CD8-positive, alpha-beta memory T cell (primary cell): ENCODE results near the gene GUK1. TPM values are rescaled to one million over a fixed set of nuclear protein-coding genes. Genes with fewer than 3 reads are reported as not detected.

Experiments used
- CTCF ChIA-PET: fragments of 350-600 bp; sonication (Branson Sonifier 250); formaldehyde crosslinking; loops from one replicate; lab custom pipeline; 2021; ENCODE audit warnings: antibody characterized with exemption; lab: Charles Lee
- POLR2A ChIA-PET: fragments of 350-600 bp; sonication (Branson Sonifier 250); formaldehyde crosslinking; loops from one replicate; lab custom pipeline; 2021; ENCODE audit warnings: antibody characterized with exemption; lab: Charles Lee
- DNase-seq, 5 donors: peaks; one replicate each; pipeline versions ENCODE4 v3.0.0 to v3.0.0-alpha.2; 2020 to 2022; ENCODE audit warnings: mixed read lengths in 1 of 5
- H3K27ac ChIP-seq: one replicate; pipeline ENCODE4 v1.7.0; 2013; ENCODE audit warnings: low read depth, mild to moderate bottlenecking, low read length, moderate library complexity
- H3K27me3 ChIP-seq: 2 replicates; pipeline ENCODE4 v1.7.0; 2013; ENCODE audit warnings: low read length, mild to moderate bottlenecking; ENCODE audit not compliant: insufficient read depth, poor library complexity, severe bottlenecking
- H3K36me3 ChIP-seq: 2 replicates; pipeline ENCODE4 v1.7.0; 2013; ENCODE audit warnings: mild to moderate bottlenecking, low read length, moderate library complexity; ENCODE audit not compliant: insufficient read depth
- H3K4me1 ChIP-seq: 2 replicates; pipeline ENCODE4 v1.7.0; 2013; ENCODE audit warnings: mild to moderate bottlenecking, low read length, moderate library complexity; ENCODE audit not compliant: insufficient read depth
- H3K4me3 ChIP-seq: 2 replicates; pipeline ENCODE4 v1.7.0; 2013; ENCODE audit warnings: mild to moderate bottlenecking, low read length
- H3K9me3 ChIP-seq: 2 replicates; pipeline ENCODE4 v1.7.0; 2013; ENCODE audit warnings: mild to moderate bottlenecking, low read length
- H3K27ac Mint-ChIP-seq, 8 donors: one replicate each; pipeline ENCODE4 v1.8.0; 2020 to 2021; ENCODE audit warnings: mixed read lengths in 8 of 8, mild to moderate bottlenecking in 6 of 8, inconsistent platforms in 3 of 8, moderate library complexity in 3 of 8
- H3K27me3 Mint-ChIP-seq, 2 donors: one replicate each; pipeline ENCODE4 v1.8.0; 2020 to 2021; ENCODE audit warnings: mixed read lengths in 2 of 2, mild to moderate bottlenecking in 1 of 2, moderate library complexity in 1 of 2
- H3K36me3 Mint-ChIP-seq, 3 donors: one replicate each; pipeline ENCODE4 v1.8.0; 2020 to 2021; ENCODE audit warnings: mixed read lengths in 3 of 3, inconsistent platforms in 1 of 3, mild to moderate bottlenecking in 1 of 3
- H3K4me1 Mint-ChIP-seq, 3 donors: one replicate each; pipeline ENCODE4 v1.8.0; 2020 to 2021; ENCODE audit warnings: mixed read lengths in 3 of 3, inconsistent platforms in 1 of 3, mild to moderate bottlenecking in 1 of 3
- H3K4me3 Mint-ChIP-seq, 7 donors: one replicate each; pipeline ENCODE4 v1.8.0; 2020 to 2021; ENCODE audit warnings: mixed read lengths in 7 of 7, mild to moderate bottlenecking in 6 of 7, moderate library complexity in 4 of 7, inconsistent platforms in 2 of 7
- H3K9me3 Mint-ChIP-seq, 5 donors: one replicate each; pipeline ENCODE4 v1.8.0; 2020 to 2022; ENCODE audit warnings: mixed read lengths in 5 of 5, mild to moderate bottlenecking in 3 of 5, moderate library complexity in 2 of 5, inconsistent platforms in 1 of 5
- polyA plus RNA-seq: library from polyadenylated mRNA; unstranded; fragments of 300-500 nt; fragmentation: Illumina TruSeq; gene quantifications from one replicate; pipeline ENCODE4 v1.2.3, GENCODE V29; 2021
- total RNA-seq, 2 experiments: library from RNA; stranded (reverse); gene quantifications; one replicate each; pipeline ENCODE4 v1.2.3, GENCODE V29; 2021

GUK1 gene
- total and polyA plus RNA-seq, 3 experiments from 2014 or later: 222 to 467 (median 245) TPM

- no peak for DNase-seq
- Mint-ChIP-seq H3K9me3 (peaks cover 0 to 9% (median 6%) of the 10 kb centered on the region in 5 donors), H3K4me1 (peaks cover 52 to 78% (median 53%) of the 10 kb centered on the region in 3 donors), H3K27me3 (no peaks in the 10 kb centered on the region), H3K36me3 (peaks cover 12 to 77% (median 14%) of the 10 kb centered on the region in 3 donors), H3K4me3 (peak overlapping the region in 1 of 7 donors; percentile 20), H3K27ac (peak overlapping the region in 3 of 8 donors; percentile 11 to 83 (median 77))
- Histone ChIP-seq H3K4me3 (no peak overlapping the region), H3K27ac (no peak overlapping the region), H3K27me3 (no peaks in the 10 kb centered on the region), H3K9me3 (peaks cover 7% of the 10 kb centered on the region), H3K4me1 (peaks cover 39% of the 10 kb centered on the region), H3K36me3 (peaks cover 34% of the 10 kb centered on the region)
- POLR2A ChIA-PET: no interaction called here
- CTCF ChIA-PET: no interaction called here
Observed at GRCh38 chr1:228095161-228095560, 44.9 kb upstream of the GUK1 start.

- Mint-ChIP-seq H3K36me3 (peaks cover 12 to 78% (median 14%) of the 10 kb centered on the region in 3 donors), H3K4me3 (peak overlapping the region in 2 of 7 donors; percentile 12 to 80), H3K27ac (peak overlapping the region in 6 of 8 donors; percentile 33 to 83 (median 52)), H3K27me3 (peaks cover 0 to 2% of the 10 kb centered on the region in 2 donors), H3K4me1 (peaks cover 44 to 72% (median 46%) of the 10 kb centered on the region in 3 donors), H3K9me3 (peaks cover 0 to 9% (median 6%) of the 10 kb centered on the region in 5 donors)
- H3K4me1 ChIP-seq: peaks cover 31% of the 10 kb centered on the region
- peak in 1 of 5 donors; percentile 33 for DNase-seq
- H3K27ac ChIP-seq: no peak overlapping the region
- H3K4me3 ChIP-seq: no peak overlapping the region
- H3K36me3 ChIP-seq: peaks cover 31% of the 10 kb centered on the region
- H3K27me3 ChIP-seq: no peaks in the 10 kb centered on the region
- CTCF ChIA-PET: no interaction called here
- POLR2A ChIA-PET: interaction anchor here (1.1 kb wide), 1 partner anchor 14 kb away, joined by 3 read pairs; no protein-coding TSS in a partner anchor
- peaks cover 7% of the 10 kb centered on the region for H3K9me3 ChIP-seq
Observed at GRCh38 chr1:228095938-228096337, 44.1 kb upstream of the GUK1 start.

GRCh38 chr1:228096416-228097332, 43.4 kb upstream of the GUK1 start:
- no peak for DNase-seq
- Mint-ChIP-seq H3K27ac (peak overlapping the region in 4 of 8 donors; percentile 46 to 88 (median 48)), H3K36me3 (peaks cover 12 to 75% (median 16%) of the 10 kb centered on the region in 3 donors), H3K4me1 (peaks cover 41 to 72% (median 46%) of the 10 kb centered on the region in 3 donors), H3K9me3 (peaks cover 0 to 9% (median 6%) of the 10 kb centered on the region in 5 donors), H3K27me3 (peaks cover 0 to 2% of the 10 kb centered on the region in 2 donors), H3K4me3 (no peak overlapping the region)
- H3K9me3 ChIP-seq: peaks cover 7% of the 10 kb centered on the region
- peaks cover 31% of the 10 kb centered on the region for H3K36me3 ChIP-seq
- H3K4me3 ChIP-seq: no peak overlapping the region
- H3K27ac ChIP-seq: no peak overlapping the region
- POLR2A ChIA-PET: interaction anchor here (1.1 kb wide), 1 partner anchor 15 kb away, joined by 3 read pairs; no protein-coding TSS in a partner anchor
- H3K27me3 ChIP-seq: no peaks in the 10 kb centered on the region
- H3K4me1 ChIP-seq: peaks cover 29% of the 10 kb centered on the region
- CTCF ChIA-PET: no interaction called here

GRCh38 chr1:228097333-228098081, 42.6 kb upstream of the GUK1 start:
- Histone ChIP-seq H3K9me3 (peaks cover 7% of the 10 kb centered on the region), H3K27ac (no peak overlapping the region), H3K4me3 (no peak overlapping the region), H3K36me3 (peaks cover 27% of the 10 kb centered on the region), H3K27me3 (no peaks in the 10 kb centered on the region), H3K4me1 (peaks cover 25% of the 10 kb centered on the region)
- CTCF ChIA-PET: interaction anchor here (0.7 kb wide), 1 partner anchor 19 kb away, joined by 3 read pairs; no protein-coding TSS in a partner anchor
- Mint-ChIP-seq H3K36me3 (peaks cover 12 to 71% (median 16%) of the 10 kb centered on the region in 3 donors), H3K27me3 (peaks cover 0 to 2% of the 10 kb centered on the region in 2 donors), H3K27ac (peak overlapping the region in 3 of 8 donors; percentile 47 to 88 (median 80)), H3K9me3 (peaks cover 0 to 9% (median 6%) of the 10 kb centered on the region in 5 donors), H3K4me1 (peaks cover 34 to 69% (median 39%) of the 10 kb centered on the region in 3 donors), H3K4me3 (no peak overlapping the region)
- POLR2A ChIA-PET: interaction anchor here (1.0 kb wide), 1 partner anchor 8 kb away, joined by 3 read pairs; no protein-coding TSS in a partner anchor
- no peak for DNase-seq

GRCh38 chr1:228098323-228098931, 41.7 kb upstream of the GUK1 start:
- peaks cover 0 to 2% of the 10 kb centered on the region in 2 donors for H3K27me3 Mint-ChIP-seq
- DNase-seq: no peak
- ChIA-PET POLR2A (interaction anchor here (1.0 kb wide), 2 partner anchors 9 to 15 kb away, joined by 3 read pairs; no protein-coding TSS in a partner anchor), CTCF (interaction anchor here (1.0 kb wide), 1 partner anchor 15 kb away, joined by 4 read pairs; no protein-coding TSS in a partner anchor)
- H3K4me1 Mint-ChIP-seq: peaks cover 30 to 64% (median 35%) of the 10 kb centered on the region in 3 donors
- H3K4me1 ChIP-seq: peaks cover 23% of the 10 kb centered on the region
- H3K36me3 ChIP-seq: peaks cover 20% of the 10 kb centered on the region
- peak overlapping the region in 5 of 8 donors; percentile 54 to 91 (median 74) for H3K27ac Mint-ChIP-seq
- H3K9me3 ChIP-seq: peaks cover 7% of the 10 kb centered on the region
- no peak overlapping the region for H3K27ac ChIP-seq
- H3K4me3 ChIP-seq: no peak overlapping the region
- H3K9me3 Mint-ChIP-seq: peaks cover 0 to 9% (median 6%) of the 10 kb centered on the region in 5 donors
- peaks cover 12 to 72% (median 16%) of the 10 kb centered on the region in 3 donors for H3K36me3 Mint-ChIP-seq
- H3K27me3 ChIP-seq: no peaks in the 10 kb centered on the region
- H3K4me3 Mint-ChIP-seq: peak overlapping the region in 1 of 7 donors; percentile 31

DNA sequence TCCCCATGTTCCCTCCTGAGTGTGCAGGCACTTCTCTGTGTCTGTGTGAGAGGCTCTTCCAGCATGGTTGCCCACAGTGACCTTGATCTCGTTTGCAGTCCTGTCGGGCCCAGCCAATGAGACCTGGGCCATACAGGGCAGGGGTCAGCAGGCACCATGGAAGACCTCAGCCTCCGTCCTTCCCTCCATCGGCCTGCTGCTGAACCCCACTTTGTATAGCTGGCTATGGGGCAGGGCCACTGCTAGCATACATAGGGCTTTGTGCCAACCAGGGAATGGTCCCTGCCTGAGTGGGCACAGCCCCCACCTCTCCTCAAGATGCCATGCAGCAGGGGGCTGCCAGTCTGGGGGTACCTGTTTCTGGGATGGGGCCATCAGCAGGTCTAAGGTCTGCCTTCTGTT, 40.7 kb upstream of the GUK1 start:
- Histone ChIP-seq H3K9me3 (peaks cover 4% of the 10 kb centered on the region), H3K27ac (no peak overlapping the region), H3K4me3 (no peak overlapping the region), H3K27me3 (no peaks in the 10 kb centered on the region), H3K4me1 (peaks cover 32% of the 10 kb centered on the region), H3K36me3 (peaks cover 20% of the 10 kb centered on the region)
- peaks cover 32 to 69% (median 38%) of the 10 kb centered on the region in 3 donors for H3K4me1 Mint-ChIP-seq
- H3K27me3 Mint-ChIP-seq: peaks cover 0 to 2% of the 10 kb centered on the region in 2 donors
- DNase-seq: no peak
- peak overlapping the region in 3 of 7 donors; percentile 18 to 56 (median 34) for H3K4me3 Mint-ChIP-seq
- peaks cover 0 to 9% (median 6%) of the 10 kb centered on the region in 5 donors for H3K9me3 Mint-ChIP-seq
- H3K27ac Mint-ChIP-seq: peak overlapping the region in 4 of 8 donors; percentile 13 to 96 (median 68)
- CTCF ChIA-PET: interaction anchor here (1.0 kb wide), 1 partner anchor 15 kb away, joined by 4 read pairs; no protein-coding TSS in a partner anchor
- POLR2A ChIA-PET: no interaction called here
- peaks cover 12 to 68% (median 13%) of the 10 kb centered on the region in 3 donors for H3K36me3 Mint-ChIP-seq
